Activated CD4-positive, CD25-positive, alpha-beta regulatory T cell treated with anti-CD3 and anti-CD28 coated beads, Interleukin-2, amount 50 U/mL, for 72 hours (primary cell): ENCODE data around the gene SSH3.

ENCODE experiments used
- DNase-seq: peaks from one replicate; pipeline ENCODE4 v3.0.0; 2021

SSH3 gene

GRCh38 chr11:67293090-67293489 is 10.2 kb upstream of the SSH3 start:
- no peak for DNase-seq

GRCh38 chr11:67295846-67296245 is 7.5 kb upstream of the SSH3 start:
- DNase-seq, result no peak

GRCh38 chr11:67298786-67299185 is 4.5 kb upstream of the SSH3 start:
- no peak for DNase-seq

GRCh38 chr11:67299471-67300191 is 3.7 kb upstream of the SSH3 start:
- no peak for DNase-seq

- no peak for DNase-seq
Observed at GRCh38 chr11:67300256-67300755, 3.0 kb upstream of the SSH3 start.

- no peak for DNase-seq
Observed at GRCh38 chr11:67300756-67301312, 2.5 kb upstream of the SSH3 start.

- peak; percentile 28 for DNase-seq
Observed at GRCh38 chr11:67301313-67301921, 1.9 kb upstream of the SSH3 start.

GRCh38 chr11:67301951-67302516 is 1.3 kb upstream of the SSH3 start:
- DNase-seq, result peak; percentile 28

- DNase-seq, result peak; percentile 33
Observed at GRCh38 chr11:67302571-67303131, 679 bp upstream of the SSH3 start.

- DNase-seq, result peak; percentile 41
Observed at GRCh38 chr11:67303835-67304411, 593 bp downstream of the SSH3 start.

- no peak for DNase-seq
Observed at GRCh38 chr11:67304511-67305113, 1.3 kb downstream of the SSH3 start.

- DNase-seq, result no peak
Observed at GRCh38 chr11:67306769-67307544, 3.6 kb downstream of the SSH3 start.

GRCh38 chr11:67307545-67308001 is 4.2 kb downstream of the SSH3 start:
- no peak for DNase-seq

GRCh38 chr11:67308031-67308866 is 4.9 kb downstream of the SSH3 start:
- no peak for DNase-seq

GRCh38 chr11:67309166-67309565 is 5.8 kb downstream of the SSH3 start:
- no peak for DNase-seq

- DNase-seq, result no peak
Observed at GRCh38 chr11:67309661-67310061, 6.3 kb downstream of the SSH3 start.

- no peak for DNase-seq
Observed at GRCh38 chr11:67310246-67311050, 7.1 kb downstream of the SSH3 start.

GRCh38 chr11:67311051-67311555 is 7.8 kb downstream of the SSH3 start:
- DNase-seq, result no peak

- no peak for DNase-seq
Observed at GRCh38 chr11:67311556-67312082, 8.3 kb downstream of the SSH3 start.
